IPS-NIHi11 (cell line): ENCODE data around the gene MBIP.

Source experiments
- DNase-seq: peaks from one replicate; pipeline ENCODE4 v3.0.0; 2012; ENCODE audit warnings: mixed read lengths, low spot score

Gene MBIP

DNA sequence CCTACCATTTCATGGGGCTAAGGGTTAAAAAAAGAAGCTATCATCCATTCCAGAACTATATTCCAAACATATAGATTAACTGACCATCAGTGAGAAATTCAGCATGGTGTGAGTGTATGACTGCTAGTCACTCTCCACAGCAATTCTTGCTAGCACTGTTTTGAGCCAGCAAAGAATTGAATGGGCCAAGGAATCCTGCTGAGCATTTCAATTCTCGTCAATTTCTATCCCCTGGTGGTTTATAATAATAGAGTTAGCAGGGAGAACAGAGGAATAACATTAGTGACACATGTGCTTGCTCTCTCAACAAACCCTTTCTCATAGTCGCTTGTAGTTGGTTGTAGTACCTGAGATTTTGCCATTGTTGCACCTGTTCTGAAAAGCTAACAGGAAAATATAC, 7.2 kb downstream of the MBIP start:
- DNase-seq: no peak

DNA sequence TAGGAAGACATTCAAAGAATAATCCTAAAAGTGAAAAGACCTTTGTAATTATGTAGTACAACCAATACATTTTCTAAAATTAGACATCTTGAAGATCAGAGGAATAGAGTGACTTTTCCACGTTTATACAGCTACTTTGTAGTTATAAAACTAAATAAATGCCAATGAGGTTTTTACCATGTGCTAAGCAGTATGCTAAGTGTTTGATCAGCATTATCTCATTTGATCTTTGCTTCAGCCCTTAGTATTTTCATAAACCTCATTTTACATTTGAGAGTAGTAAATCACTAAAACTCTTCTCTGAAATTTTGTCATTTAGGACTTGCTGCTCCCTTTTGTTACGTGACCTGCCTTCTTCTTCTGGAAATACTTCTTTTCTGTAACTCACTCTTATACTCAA, 13.6 kb downstream of the MBIP start:
- no peak for DNase-seq

DNA sequence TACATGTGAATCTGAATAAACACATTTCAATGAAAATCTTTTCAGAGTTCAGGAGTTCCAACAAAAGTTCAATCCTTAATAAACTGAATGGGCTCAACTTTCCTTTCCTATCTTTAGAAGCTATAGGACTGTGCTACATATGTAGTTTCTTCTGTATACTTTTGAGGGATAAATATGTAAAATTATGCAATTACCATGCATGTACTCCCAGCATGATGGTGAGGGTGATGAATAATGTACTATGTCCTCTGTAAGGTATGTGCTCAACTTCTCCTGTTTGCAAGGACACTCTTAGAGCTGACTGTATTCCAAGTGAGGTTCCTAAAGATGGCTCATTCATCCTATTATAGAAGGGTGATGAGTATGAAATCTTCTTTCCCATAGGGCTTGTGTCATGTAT, 15.5 kb downstream of the MBIP start:
- DNase-seq: no peak

DNA sequence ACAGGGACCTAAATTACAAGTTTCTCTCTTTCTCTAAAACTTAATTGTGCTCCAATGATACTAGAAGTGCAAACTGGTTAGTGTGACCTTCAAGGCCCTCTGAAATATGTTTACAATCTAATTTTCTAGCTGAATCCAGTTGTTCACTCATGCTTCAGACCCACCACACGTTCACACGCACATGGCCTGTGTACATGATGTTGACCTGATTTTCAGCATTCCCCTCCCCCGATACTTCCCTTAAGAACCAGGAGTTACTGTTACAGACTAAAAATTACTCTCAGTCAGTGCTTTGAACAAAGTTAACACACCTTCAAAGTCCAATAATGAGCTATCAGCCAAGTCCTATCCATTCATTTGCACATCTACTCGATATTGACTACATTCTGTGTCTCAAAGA, 16.5 kb downstream of the MBIP start:
- no peak for DNase-seq

- no peak for DNase-seq
These were observed 17.6 kb downstream of the MBIP start for GRCh38 chr14:36302823-36303222.

GRCh38 chr14:36301159-36301558, 19.3 kb downstream of the MBIP start:
- no peak for DNase-seq

DNA sequence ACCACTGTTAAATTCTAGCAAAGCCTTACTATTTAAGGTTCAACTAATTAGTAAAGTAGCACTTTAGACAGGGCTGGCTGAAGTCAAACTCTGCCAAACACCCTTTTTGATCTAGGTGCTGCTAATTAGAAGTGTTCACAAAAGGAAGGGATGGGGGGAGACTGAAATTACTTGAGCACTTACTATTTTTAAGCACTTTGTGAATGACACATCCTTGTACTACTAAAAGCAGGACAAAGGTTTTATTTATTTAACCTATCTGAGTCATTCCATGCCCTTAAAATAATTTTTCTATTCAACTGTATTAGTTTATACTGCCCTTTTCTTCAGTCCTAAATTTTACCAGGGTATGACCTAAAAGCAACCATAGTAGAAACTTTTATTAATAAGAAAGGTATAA, 20.1 kb downstream of the MBIP start:
- no peak for DNase-seq

DNA sequence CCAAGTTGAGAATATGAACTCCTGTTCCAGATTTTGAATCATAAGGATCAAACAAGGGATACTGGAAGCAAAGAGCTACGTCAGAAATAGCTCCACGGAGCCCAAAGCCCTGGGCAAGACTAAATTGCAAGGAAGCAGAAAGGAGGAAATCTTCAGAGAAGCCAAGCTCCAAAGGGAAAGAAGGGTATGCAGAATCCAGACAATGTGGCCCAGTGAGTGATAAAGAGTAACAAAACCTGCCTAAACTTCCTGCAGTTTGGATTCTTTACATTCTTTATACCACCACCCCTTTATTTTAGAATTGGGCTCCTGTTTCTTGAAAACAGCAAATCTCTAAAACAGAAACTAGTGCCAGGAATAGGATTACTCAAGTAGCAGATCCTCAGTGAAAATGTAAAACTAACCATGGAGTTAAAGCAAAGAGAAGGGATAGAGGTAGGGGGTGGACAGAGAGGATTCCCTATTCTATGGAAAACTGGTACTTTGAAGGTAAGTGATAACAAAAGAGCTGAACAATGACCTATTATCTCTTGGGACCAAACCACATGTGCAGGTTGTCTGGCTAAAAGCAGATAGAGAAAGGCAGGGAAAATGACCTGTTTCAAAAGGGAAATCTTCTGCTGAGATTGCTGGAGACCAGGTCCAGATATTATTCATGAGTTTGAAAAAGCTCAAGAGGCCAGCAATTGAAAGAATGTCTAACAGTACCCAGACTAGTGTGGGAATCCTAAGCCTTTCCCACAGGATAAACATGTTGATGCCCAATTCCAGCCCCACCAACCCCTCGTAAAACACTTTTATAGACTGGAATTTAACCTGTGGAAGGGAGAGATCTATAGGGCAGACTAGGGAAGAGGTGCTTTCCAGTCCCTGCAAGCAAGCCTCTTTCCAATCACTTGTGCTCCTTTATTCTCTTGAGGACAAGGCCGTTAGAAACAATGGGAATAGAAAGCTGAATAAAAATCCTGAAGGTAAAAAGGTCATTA, 24.5 kb downstream of the MBIP start:
- no peak for DNase-seq

- DNase-seq: no peak
These were observed 25.9 kb downstream of the MBIP start for GRCh38 chr14:36294543-36294942.

GRCh38 chr14:36293824-36294223, 26.6 kb downstream of the MBIP start:
- DNase-seq: no peak

DNA sequence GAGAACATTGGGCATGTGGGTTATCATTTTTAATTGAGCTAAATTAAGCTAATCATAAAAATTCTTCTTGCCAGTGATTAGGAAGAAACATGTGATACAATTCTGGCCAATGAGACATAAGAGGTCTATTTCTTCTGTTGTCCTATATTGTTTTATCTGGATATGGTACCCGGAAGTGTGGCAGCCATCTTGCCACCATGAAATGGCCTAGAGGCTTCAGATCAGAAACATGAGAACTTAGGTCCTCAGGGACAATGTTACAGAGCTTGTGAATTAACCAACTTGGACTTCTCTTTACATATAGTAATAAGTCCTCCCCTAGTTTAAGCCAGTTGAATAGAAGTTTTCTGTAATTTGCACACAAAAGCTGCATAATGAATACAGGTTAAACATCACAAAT, 30.5 kb downstream of the MBIP start:
- no peak for DNase-seq

- DNase-seq: no peak
These were observed 31.9 kb downstream of the MBIP start for GRCh38 chr14:36288496-36288895.

DNA sequence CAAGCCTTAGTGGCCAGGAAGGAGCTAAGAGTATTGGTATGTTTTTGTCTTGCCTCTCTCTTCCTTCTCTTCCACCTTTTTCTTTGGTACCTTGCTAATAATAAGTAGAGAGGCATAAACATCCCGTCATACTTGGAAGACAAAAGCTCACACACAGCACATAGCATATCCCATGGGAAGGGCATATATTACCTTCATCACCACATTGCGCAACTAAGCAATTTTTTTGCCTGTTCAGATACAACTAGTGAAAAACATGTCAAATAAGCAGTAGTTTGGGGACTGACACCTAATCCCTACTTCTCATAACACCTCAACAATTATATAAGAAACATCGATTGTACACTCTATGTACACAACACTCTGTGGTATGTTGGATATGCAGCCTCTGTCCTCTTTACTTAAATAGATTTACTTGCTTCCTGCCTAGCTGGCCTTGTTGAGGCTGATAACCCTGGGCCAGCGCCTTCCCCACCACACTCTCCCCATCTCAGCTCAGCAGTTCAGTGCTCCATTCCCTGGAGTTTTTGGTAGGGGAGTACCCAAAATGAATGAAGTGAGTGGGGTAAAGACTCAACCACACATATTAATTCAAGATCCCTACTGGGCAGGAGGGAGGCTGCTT, 35.4 kb downstream of the MBIP start:
- DNase-seq: no peak

DNA sequence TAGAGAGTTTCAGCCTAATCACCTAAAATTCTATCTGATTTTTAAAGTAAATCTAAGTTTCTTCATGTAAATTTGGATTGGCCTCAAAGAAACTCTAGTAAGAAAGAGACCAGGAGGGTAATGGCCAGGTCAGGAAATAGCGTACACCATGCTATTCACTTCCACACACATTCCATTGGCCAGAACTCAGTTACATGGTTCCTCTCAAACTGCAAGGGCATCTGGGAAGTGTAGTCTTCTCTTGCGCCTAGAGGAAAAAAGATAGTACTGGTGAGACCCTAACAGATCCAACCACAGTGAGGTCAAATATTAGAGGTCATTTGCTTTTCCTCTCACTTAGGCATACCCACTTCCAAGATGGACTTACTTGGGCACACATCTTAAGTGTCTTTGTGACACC, 39.1 kb downstream of the MBIP start:
- DNase-seq: no peak

- no peak for DNase-seq
These were observed 40.9 kb downstream of the MBIP start for GRCh38 chr14:36279306-36280190.

DNA sequence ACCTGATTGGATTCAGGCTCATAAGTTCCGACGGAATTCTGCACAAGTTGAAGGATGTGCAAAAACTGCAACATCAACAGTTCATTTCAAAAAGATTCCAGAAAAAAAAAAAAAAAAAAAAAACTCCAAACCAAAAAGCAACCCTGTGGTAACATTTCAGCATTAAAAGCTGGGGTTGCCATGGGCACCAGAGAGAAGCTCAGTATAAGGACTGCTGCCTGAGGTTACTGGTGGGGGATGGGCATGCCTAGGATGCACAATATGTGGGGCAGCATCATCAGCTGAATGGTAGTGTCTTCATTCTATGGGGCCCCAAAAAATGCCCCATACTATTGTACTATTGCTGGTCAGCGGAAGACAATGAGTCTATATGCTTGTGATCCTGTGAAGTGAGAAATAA, 44.7 kb downstream of the MBIP start:
- peak; percentile 45 for DNase-seq

- no peak for DNase-seq
These were observed 48.2 kb downstream of the MBIP start for GRCh38 chr14:36271939-36272907.

GRCh38 chr14:36271222-36271621, 49.2 kb downstream of the MBIP start:
- DNase-seq: no peak

DNA sequence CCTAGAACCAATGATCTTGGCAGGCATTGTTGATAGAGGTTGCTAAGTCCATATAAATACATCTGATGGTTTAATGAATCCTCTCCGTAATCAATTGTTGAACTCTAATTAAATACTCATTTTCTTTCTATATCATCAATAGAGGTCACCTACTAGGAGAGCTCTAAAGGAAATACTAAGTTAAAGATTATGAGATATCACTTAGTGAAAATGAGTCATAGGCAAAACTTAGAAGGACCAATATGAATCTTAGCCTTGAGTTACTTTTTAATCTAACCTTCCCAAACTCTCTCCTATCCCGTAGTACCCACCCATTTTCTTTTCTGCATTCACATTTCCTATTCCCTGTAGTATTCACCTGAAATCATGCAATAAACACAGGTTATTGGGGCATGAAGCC, 50.2 kb downstream of the MBIP start:
- no peak for DNase-seq

DNA sequence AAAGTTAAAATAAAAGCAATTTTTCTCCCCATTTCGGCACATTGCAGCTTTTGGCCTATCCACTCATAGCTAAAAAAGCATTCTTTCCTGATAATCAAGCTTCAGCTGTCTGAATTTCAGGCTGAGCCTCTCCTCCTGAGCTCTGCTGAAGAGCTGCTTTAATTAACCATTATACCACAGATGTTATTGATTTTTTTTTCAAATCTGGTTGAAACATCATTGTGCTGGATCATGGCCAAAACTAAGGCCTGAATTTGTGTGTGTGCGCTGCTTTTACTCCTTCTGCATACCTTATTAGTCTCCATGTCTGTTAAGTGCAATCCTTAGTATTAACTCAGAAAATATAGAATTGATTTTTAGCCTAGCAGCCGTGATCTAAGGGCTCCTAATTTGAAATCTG, 52.3 kb downstream of the MBIP start:
- no peak for DNase-seq

DNA sequence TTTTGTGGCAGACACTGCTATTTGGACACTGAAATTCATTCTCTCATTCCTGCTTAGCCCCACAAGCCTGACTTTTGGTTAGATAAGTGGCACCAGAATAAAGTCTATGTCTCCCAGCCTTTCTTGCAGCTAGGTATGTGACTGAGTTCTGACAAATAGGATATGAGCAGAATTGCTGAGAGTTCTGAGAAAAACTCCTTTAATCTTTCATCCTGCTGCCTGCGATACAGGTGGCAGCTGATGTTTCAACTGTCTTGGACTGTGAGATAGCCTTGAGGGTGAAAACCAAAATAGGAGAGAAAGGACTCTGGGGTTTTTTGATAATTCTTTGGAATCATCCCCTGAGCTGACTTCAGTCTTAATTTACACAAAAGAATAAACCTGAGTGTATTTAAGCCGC, 55.8 kb downstream of the MBIP start:
- DNase-seq: no peak
